ENCODE results near the gene TNFRSF8.

DNA sequence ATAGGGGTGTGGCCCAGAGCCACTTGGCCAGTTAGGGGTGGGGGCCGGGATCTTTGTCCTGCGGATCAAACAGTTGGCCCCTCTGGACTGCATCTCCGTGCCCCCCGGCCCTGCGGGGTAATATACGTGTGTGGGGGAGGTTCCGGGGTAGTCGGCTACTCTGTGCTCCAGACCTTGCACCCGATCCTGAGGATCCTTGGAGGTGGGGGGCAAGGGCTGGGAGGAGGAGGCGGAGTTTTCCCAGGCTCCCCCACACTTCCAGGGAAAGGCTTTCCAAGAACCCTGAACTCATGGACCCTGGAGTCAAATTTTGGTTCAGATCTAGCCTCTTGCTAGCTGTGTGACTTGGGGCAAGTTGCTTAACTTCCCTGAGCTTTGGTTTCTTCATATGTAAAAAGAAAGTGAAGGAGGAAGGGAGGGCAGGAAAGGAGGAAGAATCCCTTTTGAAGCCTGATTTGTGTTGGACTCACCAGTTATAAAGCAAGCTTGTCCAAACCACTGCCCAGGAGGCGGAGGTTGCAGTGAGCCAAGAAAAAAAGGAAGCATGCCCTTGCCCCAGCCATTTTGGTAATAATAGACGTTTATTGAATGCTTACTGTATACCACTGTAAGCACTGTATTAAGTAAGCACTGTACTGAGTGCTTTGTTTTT is 43.1 kb upstream of the TNFRSF8 start:
- TF ChIP-seq, protein P1, sequence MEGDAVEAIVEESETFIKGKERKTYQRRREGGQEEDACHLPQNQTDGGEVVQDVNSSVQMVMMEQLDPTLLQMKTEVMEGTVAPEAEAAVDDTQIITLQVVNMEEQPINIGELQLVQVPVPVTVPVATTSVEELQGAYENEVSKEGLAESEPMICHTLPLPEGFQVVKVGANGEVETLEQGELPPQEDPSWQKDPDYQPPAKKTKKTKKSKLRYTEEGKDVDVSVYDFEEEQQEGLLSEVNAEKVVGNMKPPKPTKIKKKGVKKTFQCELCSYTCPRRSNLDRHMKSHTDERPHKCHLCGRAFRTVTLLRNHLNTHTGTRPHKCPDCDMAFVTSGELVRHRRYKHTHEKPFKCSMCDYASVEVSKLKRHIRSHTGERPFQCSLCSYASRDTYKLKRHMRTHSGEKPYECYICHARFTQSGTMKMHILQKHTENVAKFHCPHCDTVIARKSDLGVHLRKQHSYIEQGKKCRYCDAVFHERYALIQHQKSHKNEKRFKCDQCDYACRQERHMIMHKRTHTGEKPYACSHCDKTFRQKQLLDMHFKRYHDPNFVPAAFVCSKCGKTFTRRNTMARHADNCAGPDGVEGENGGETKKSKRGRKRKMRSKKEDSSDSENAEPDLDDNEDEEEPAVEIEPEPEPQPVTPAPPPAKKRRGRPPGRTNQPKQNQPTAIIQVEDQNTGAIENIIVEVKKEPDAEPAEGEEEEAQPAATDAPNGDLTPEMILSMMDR (IDR thresholded peaks at IDR 0.05): no peak
- no peak for TF ChIP-seq POLR2A (IDR thresholded peaks at IDR 0.05)
